H1 (cell line): ENCODE measurements around the gene BAK1. TPM values are rescaled to one million over a fixed set of nuclear protein-coding genes. Genes with fewer than 3 reads are reported as not detected.

Experiments
- BACH1 ChIP-seq: IDR thresholded peaks from 2 replicates; pipeline ENCODE4 v1.6.1; 2012; ENCODE audit warnings: low read length, improper control_type of control experiment
- BCL11A ChIP-seq, 2 experiments: IDR thresholded peaks; one replicate each; pipeline ENCODE4 v1.6.1; 2011; ENCODE audit warnings: low read depth in 2 of 2, low read length in 2 of 2, mild to moderate bottlenecking in 2 of 2
- CEBPB ChIP-seq: IDR thresholded peaks from 2 replicates; pipeline ENCODE4 v1.6.1; 2012; ENCODE audit warnings: low read depth, low read length
- CTBP2 ChIP-seq: IDR thresholded peaks from 2 replicates; pipeline ENCODE4 v1.7.0; 2011; ENCODE audit warnings: borderline replicate concordance, mild to moderate bottlenecking, moderate library complexity, mixed read lengths, low read length; ENCODE audit not compliant: insufficient read depth, insufficient read length
- RFX5 ChIP-seq: IDR thresholded peaks from 2 replicates; pipeline ENCODE4 v1.6.1; 2011; ENCODE audit warnings: low read depth, low read length, improper control_type of control experiment, borderline replicate concordance
- TAF1 ChIP-seq: IDR thresholded peaks from 2 replicates; pipeline ENCODE4 v1.6.1; 2011; ENCODE audit warnings: mild to moderate bottlenecking, low read depth, low read length
- polyA plus RNA-seq, 7 experiments: library from polyadenylated mRNA; depleted of rRNA in 3 of 7; stranded (reverse) in 5 of 7; unstranded in 2 of 7; fragments of >200 nt in 5 of 7; fragments of 200-250 nt in 2 of 7; gene quantifications; 1 replicate in 5 of 7; 2 replicates in 1 of 7; 4 replicates in 1 of 7; pipeline versions ENCODE4 v1.2.1 to v1.2.3, GENCODE V29; 2011 to 2013; ENCODE audit warnings: missing spikeins in 2 of 7, mixed read lengths in 2 of 7
- total RNA-seq: library from RNA; stranded (reverse); fragmentation: NEBNext Ultra II Directional; extraction: Animal tissue kit (Norgen Biotek cat#: 25700); gene quantifications from 2 replicates; pipeline ENCODE4 v1.2.1, GENCODE V29; 2021

Gene BAK1
- total and polyA plus RNA-seq, 2 of the 8 experiments (the other 6 are each of a cell fraction or from before 2014, with no cell fraction given): 43.3 to 43.4 TPM

DNA sequence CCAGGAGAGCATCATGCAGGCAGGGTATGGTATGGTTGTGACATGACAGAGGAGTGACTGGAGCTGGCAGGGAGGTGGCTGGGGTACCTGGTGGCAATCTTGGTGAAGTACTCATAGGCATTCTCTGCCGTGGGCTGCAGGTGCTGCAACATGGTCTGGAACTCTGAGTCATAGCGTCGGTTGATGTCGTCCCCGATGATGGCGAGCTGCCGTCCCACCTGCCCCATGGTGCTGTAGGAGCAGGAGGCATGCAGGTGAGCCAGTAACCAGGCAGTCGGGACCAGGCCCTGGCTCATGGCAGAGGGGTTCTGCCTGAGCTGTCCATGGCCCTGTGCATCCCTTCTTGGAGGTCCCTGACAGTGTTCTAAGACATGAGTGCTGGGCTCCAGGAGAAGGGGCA, 4.9 kb downstream of the BAK1 start (continued):
- TF ChIP-seq BCL11A (IDR thresholded peaks at IDR 0.05; ENCODE audit: low read depth in 2 of 2, low read length in 2 of 2): no peak
- no peak for TF ChIP-seq BACH1
- no peak for TF ChIP-seq TAF1
- TF ChIP-seq CTBP2: no peak
- TF ChIP-seq RFX5: no peak
- no peak for TF ChIP-seq CEBPB
